RWPE2 (cell line): ENCODE measurements around the gene ZBTB7C.

Experiments
- ATAC-seq: fragments of 200-7000 bp; cut with Tn5 transposase; 3 replicates; pipeline ENCODE4 v1.9.1; 2021; ENCODE audit warnings: low read depth
- DNase-seq: peaks from one replicate; pipeline ENCODE4 v3.0.0-alpha.2; 2020; ENCODE audit warnings: low spot score
- H3K27ac ChIP-seq: fragments of 450-650 bp; 2 replicates; pipeline ENCODE4 v1.5.1; 2017; ENCODE audit warnings: mild to moderate bottlenecking; ENCODE audit not compliant: poor library complexity, severe bottlenecking
- H3K27me3 ChIP-seq: fragments of 250-450 bp; sonication (Bioruptor Pico); 2 replicates; pipeline ENCODE4 v1.5.1; 2021; ENCODE audit warnings: mild to moderate bottlenecking, moderate library complexity; ENCODE audit not compliant: insufficient read depth, poor library complexity, severe bottlenecking
- H3K36me3 ChIP-seq: fragments of 250-450 bp; sonication (Bioruptor Pico); 2 replicates; pipeline ENCODE4 v1.5.1; 2020; ENCODE audit warnings: low read depth, mild to moderate bottlenecking, moderate library complexity
- H3K4me1 ChIP-seq: fragments of 250-450 bp; sonication (Bioruptor Pico); 2 replicates; pipeline ENCODE4 v1.5.1; 2021; ENCODE audit warnings: mild to moderate bottlenecking, moderate library complexity; ENCODE audit not compliant: insufficient read depth, poor library complexity, severe bottlenecking
- H3K4me3 ChIP-seq: fragments of 250-450 bp; sonication (Bioruptor Pico); 2 replicates; pipeline ENCODE4 v1.5.1; 2021; ENCODE audit warnings: mild to moderate bottlenecking, moderate library complexity; ENCODE audit not compliant: severe bottlenecking
- H3K9me3 ChIP-seq: fragments of 250-450 bp; sonication (Bioruptor Pico); 2 replicates; pipeline ENCODE4 v1.5.1; 2021; ENCODE audit warnings: mild to moderate bottlenecking, moderate library complexity; ENCODE audit not compliant: severe bottlenecking
- TF ChIP-seq, protein P1 (sequence below): fragments of 450-650 bp; IDR thresholded peaks from one replicate; pipeline ENCODE4 v1.5.1; 2017; ENCODE audit warnings: mild to moderate bottlenecking, moderate library complexity; ENCODE audit not compliant: poor library complexity, severe bottlenecking

ZBTB7C gene

DNA sequence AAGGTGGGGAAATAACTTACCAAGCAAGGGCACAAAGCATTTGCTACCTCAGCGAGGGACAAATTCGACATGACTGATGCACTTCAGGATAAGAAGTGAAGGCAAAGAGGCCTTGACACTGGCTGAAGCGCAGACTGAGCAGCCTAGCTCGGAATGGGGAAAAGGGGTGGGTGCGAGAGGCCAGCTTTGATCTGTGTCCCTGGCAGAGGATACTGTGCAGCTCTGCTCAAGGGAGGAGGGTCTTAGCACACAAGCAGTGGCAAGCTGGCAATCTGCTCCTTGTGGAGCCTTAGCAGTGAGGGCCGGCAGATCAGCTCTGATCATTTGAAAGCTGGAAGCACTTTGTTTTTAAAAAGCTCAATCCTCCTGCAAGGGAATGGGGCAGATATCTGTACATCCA is 222.3 kb downstream of the ZBTB7C start:
- Histone ChIP-seq H3K4me3 (no peak overlapping the region), H3K27ac (no peak overlapping the region), H3K9me3 (no peaks in the 10 kb centered on the region), H3K4me1 (no peaks in the 10 kb centered on the region), H3K27me3 (no peaks in the 10 kb centered on the region), H3K36me3 (no peaks in the 10 kb centered on the region)
- ATAC-seq (no peak; the same call in 2 of the 3 replicates), DNase-seq (no peak)
- TF ChIP-seq, protein P1, sequence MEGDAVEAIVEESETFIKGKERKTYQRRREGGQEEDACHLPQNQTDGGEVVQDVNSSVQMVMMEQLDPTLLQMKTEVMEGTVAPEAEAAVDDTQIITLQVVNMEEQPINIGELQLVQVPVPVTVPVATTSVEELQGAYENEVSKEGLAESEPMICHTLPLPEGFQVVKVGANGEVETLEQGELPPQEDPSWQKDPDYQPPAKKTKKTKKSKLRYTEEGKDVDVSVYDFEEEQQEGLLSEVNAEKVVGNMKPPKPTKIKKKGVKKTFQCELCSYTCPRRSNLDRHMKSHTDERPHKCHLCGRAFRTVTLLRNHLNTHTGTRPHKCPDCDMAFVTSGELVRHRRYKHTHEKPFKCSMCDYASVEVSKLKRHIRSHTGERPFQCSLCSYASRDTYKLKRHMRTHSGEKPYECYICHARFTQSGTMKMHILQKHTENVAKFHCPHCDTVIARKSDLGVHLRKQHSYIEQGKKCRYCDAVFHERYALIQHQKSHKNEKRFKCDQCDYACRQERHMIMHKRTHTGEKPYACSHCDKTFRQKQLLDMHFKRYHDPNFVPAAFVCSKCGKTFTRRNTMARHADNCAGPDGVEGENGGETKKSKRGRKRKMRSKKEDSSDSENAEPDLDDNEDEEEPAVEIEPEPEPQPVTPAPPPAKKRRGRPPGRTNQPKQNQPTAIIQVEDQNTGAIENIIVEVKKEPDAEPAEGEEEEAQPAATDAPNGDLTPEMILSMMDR = no peak

DNA sequence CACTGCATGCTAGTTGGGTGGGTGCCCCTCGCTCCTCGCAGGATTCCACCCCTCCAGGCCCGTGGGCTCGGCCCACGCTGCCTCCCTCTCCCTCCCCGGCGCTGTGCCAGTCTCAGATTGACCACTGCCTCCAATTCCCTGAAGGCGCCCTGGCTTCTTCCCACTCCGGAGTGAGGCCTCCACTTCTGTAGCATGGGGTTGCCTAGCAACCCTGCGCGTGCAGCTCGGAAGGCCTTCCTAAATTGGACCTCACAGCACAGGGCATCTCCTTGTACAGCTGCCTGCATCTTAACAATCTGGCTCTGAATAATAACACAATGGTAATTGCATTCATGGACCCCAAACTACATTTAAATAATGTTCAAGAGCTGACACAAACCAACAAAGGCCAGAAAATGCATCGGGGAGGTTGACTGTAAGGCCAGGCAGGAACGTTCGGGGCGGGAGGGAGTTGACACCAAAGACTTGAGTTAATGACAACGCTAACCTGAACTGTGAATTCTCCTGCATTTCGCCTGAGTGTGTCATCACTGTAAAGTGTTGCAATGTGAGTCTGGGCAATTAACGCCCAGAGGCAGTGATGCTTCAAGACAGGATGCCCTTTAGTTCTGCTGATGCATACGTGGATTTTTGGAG is 222.9 kb downstream of the ZBTB7C start:
- no peak overlapping the region for H3K27ac ChIP-seq
- peak; percentile 23 for DNase-seq
- peak; percentile 71 for ATAC-seq
- no peak overlapping the region for H3K4me3 ChIP-seq
- H3K36me3 ChIP-seq = no peaks in the 10 kb centered on the region
- no peaks in the 10 kb centered on the region for H3K4me1 ChIP-seq
- no peaks in the 10 kb centered on the region for H3K9me3 ChIP-seq
- TF ChIP-seq, protein P1 = no peak
- H3K27me3 ChIP-seq = no peaks in the 10 kb centered on the region

DNA sequence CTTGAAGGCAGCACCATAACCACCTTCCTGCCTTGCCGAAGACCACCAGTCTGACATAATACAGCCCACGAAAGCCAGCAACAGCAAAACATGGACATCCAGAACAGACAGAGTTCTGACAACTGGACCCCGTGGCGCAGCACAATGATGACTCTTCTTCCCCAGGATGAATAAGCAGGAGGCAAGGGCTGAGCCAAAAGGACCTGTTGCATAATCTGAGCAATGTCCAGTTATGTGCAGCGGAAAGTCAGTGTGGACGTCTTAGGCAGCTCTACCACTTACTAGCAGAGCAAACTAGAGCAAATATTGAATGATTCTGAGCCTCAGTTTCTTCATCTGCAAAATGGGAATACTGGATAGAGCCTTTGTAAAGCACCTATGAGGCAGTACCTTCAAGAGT is 225.1 kb downstream of the ZBTB7C start:
- Histone ChIP-seq H3K27ac (no peak overlapping the region), H3K4me3 (no peak overlapping the region), H3K36me3 (no peaks in the 10 kb centered on the region), H3K4me1 (no peaks in the 10 kb centered on the region), H3K27me3 (no peaks in the 10 kb centered on the region), H3K9me3 (no peaks in the 10 kb centered on the region)
- ATAC-seq = no peak
- peak; percentile 8 for DNase-seq
- TF ChIP-seq, protein P1 = no peak

DNA sequence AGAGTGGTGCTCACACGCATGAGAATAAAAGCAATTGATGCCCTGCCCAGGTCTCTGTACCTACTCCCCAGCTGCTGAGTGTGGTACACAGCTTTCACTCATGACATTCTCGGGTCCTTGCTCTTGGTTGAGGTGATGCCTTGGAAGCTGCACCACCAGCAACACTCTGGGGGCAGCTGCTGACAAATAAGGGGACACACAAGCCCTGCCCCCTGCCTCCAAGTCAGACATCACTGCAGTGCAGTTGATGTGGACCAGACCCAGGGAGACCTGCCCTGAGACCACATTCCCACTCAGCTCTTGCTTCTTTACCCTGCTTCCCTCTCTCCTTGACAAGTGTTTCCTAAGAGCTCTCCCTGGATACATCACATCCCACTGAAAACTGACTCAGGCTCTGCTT is 225.6 kb downstream of the ZBTB7C start:
- DNase-seq (peak; percentile 21), ATAC-seq (no peak)
- H3K27me3 ChIP-seq = no peaks in the 10 kb centered on the region
- no peaks in the 10 kb centered on the region for H3K9me3 ChIP-seq
- H3K4me1 ChIP-seq = no peaks in the 10 kb centered on the region
- H3K27ac ChIP-seq = no peak overlapping the region
- TF ChIP-seq, protein P1 = no peak
- H3K36me3 ChIP-seq = no peaks in the 10 kb centered on the region
- H3K4me3 ChIP-seq = no peak overlapping the region

DNA sequence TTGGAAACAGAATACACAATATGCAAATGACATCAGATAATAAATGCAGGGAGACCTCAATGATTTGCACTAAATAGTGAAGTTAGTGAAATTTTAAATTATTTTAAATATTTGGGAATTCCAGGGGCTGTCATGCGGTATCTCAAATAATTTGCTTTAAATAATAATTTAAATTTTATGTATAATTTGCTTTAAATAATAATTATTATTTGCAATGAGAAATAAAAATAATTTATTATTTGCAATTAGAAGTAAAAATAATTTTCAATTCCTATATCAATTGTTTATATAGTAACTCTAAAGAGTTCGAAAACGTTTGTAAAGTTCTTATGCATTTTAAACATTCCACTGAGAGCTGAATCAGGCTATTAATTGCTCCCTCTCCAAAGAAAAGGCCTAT is 226.4 kb downstream of the ZBTB7C start:
- H3K27me3 ChIP-seq = no peaks in the 10 kb centered on the region
- TF ChIP-seq, protein P1 = no peak

More for the DNA sequence above, 226.4 kb downstream of the ZBTB7C start:
- Histone ChIP-seq H3K4me3 (no peak overlapping the region), H3K36me3 (no peaks in the 10 kb centered on the region), H3K4me1 (no peaks in the 10 kb centered on the region), H3K27ac (no peak overlapping the region), H3K9me3 (no peaks in the 10 kb centered on the region)
- ATAC-seq (no peak), DNase-seq (no peak)
